Keratinocyte (primary cell): ENCODE results near the gene TFDP1. TPM values are rescaled to one million over a fixed set of nuclear protein-coding genes. Genes with fewer than 3 reads are reported as not detected.

Experiments
- DNase-seq: peaks from one replicate; pipeline ENCODE4 v3.0.0-alpha.2; 2011; ENCODE audit warnings: low read depth, missing footprints, low spot score
- FAIRE-seq: peaks from 2 replicates; lab custom pipeline; 2011; peaks lifted over from hg19 to GRCh38; lab: Jason Lieb, UNC
- H2AFZ ChIP-seq: 2 replicates; pipeline ENCODE4 v1.6.0; 2012; ENCODE audit warnings: low read length, control low read depth, inconsistent platforms; ENCODE audit not compliant: control insufficient read depth
- H3K27ac ChIP-seq: 2 replicates; pipeline ENCODE4 v1.5.1; 2011; ENCODE audit warnings: low read length; ENCODE audit not compliant: control insufficient read depth, insufficient read depth
- H3K27me3 ChIP-seq: 3 replicates; pipeline ENCODE4 v1.6.0; 2011; ENCODE audit warnings: low read length; ENCODE audit not compliant: control insufficient read depth, insufficient read depth; ENCODE audit errors: extremely low read depth
- H3K36me3 ChIP-seq, 2 experiments: 2 replicates in 1 of 2; 3 replicates in 1 of 2; pipeline ENCODE4 v1.5.1; 2011; ENCODE audit warnings: low read length in 2 of 2, mild to moderate bottlenecking in 1 of 2; ENCODE audit not compliant: control insufficient read depth in 2 of 2, insufficient read depth in 2 of 2; ENCODE audit errors: extremely low read depth in 1 of 2
- H3K4me1 ChIP-seq: 3 replicates; pipeline ENCODE4 v1.5.1; 2011; ENCODE audit warnings: low read length; ENCODE audit not compliant: control insufficient read depth, insufficient read depth; ENCODE audit errors: extremely low read depth
- H3K4me2 ChIP-seq: 3 replicates; pipeline ENCODE4 v1.6.0; 2011; ENCODE audit warnings: low read depth, low read length; ENCODE audit not compliant: control insufficient read depth, insufficient read depth; ENCODE audit errors: extremely low read depth
- H3K4me3 ChIP-seq, 3 experiments: fragments of 200-600 bp in 1 of 3; sonication (generic) in 1 of 3; 2 replicates in 2 of 3; 3 replicates in 1 of 3; pipeline ENCODE4 v1.5.1; 2011 to 2016; ENCODE audit warnings: low read length in 3 of 3, mild to moderate bottlenecking in 3 of 3, control low read depth in 2 of 3, inconsistent platforms in 1 of 3, low read depth in 1 of 3, mixed read lengths in 1 of 3, mixed run types in 1 of 3, moderate library complexity in 1 of 3; ENCODE audit not compliant: control insufficient read depth in 2 of 3, insufficient read depth in 2 of 3; ENCODE audit errors: extremely low read depth in 1 of 3
- H3K79me2 ChIP-seq: 2 replicates; pipeline ENCODE4 v1.6.0; 2012; ENCODE audit warnings: low read length; ENCODE audit not compliant: control insufficient read depth, insufficient read depth
- H3K9ac ChIP-seq: 3 replicates; pipeline ENCODE4 v1.6.0; 2011; ENCODE audit warnings: low read length; ENCODE audit not compliant: control insufficient read depth, insufficient read depth; ENCODE audit errors: extremely low read depth
- H3K9me1 ChIP-seq: 3 replicates; pipeline ENCODE4 v1.6.0; 2011; ENCODE audit warnings: low read length; ENCODE audit not compliant: control insufficient read depth, insufficient read depth; ENCODE audit errors: extremely low read depth
- H3K9me3 ChIP-seq: 2 replicates; pipeline ENCODE4 v1.5.1; 2012; ENCODE audit warnings: low read depth, low read length; ENCODE audit not compliant: control insufficient read depth
- H4K20me1 ChIP-seq: 3 replicates; pipeline ENCODE4 v1.6.0; 2011; ENCODE audit warnings: low read length; ENCODE audit not compliant: control insufficient read depth, insufficient read depth; ENCODE audit errors: extremely low read depth
- EZH2 ChIP-seq: IDR thresholded peaks from one replicate; pipeline ENCODE4 v1.6.1; 2012; ENCODE audit warnings: inconsistent platforms, mild to moderate bottlenecking, low read length, moderate library complexity
- dilution Hi-C: fragments of 300-500 bp; cut with MboI; formaldehyde crosslinking; loops from one replicate; pipeline ENCODE4 v1.7.0; 2020; ENCODE audit warnings: low sequenced_read_pairs; ENCODE audit not compliant: extremely low pct_ligation_motif_present
- polyA plus RNA-seq, 5 experiments: library from polyadenylated mRNA; depleted of rRNA in 3 of 5; stranded (reverse) in 3 of 5; stranded (forward) in 1 of 5; unstranded in 1 of 5; fragments of >200 nt; gene quantifications; 1 replicate in 1 of 5; 2 replicates in 3 of 5; 3 replicates in 1 of 5; pipeline versions ENCODE4 v1.2.1 to v1.2.3, GENCODE V29; 2011 to 2012; ENCODE audit warnings: missing spikeins in 2 of 5, low read depth in 1 of 5, low replicate concordance in 1 of 5
- TF ChIP-seq, protein P1 (sequence below), 3 experiments: IDR thresholded peaks in 1 of 3; conservative IDR thresholded peaks in 1 of 3; optimal IDR thresholded peaks in 1 of 3; 2 replicates in 2 of 3; 3 replicates in 1 of 3; pipeline versions ENCODE3 to v1.5.1; 2011; ENCODE audit warnings: low read length in 3 of 3, mild to moderate bottlenecking in 3 of 3, moderate library complexity in 2 of 3, control low read depth in 1 of 3, inconsistent platforms in 1 of 3; ENCODE audit not compliant: insufficient read depth in 2 of 3; ENCODE audit errors: extremely low read depth in 1 of 3

The TFDP1 gene
- polyA plus RNA-seq, 1 donor (not counting 4 experiments of a cell fraction or from before 2014, with no cell fraction given): 105 TPM

DNA sequence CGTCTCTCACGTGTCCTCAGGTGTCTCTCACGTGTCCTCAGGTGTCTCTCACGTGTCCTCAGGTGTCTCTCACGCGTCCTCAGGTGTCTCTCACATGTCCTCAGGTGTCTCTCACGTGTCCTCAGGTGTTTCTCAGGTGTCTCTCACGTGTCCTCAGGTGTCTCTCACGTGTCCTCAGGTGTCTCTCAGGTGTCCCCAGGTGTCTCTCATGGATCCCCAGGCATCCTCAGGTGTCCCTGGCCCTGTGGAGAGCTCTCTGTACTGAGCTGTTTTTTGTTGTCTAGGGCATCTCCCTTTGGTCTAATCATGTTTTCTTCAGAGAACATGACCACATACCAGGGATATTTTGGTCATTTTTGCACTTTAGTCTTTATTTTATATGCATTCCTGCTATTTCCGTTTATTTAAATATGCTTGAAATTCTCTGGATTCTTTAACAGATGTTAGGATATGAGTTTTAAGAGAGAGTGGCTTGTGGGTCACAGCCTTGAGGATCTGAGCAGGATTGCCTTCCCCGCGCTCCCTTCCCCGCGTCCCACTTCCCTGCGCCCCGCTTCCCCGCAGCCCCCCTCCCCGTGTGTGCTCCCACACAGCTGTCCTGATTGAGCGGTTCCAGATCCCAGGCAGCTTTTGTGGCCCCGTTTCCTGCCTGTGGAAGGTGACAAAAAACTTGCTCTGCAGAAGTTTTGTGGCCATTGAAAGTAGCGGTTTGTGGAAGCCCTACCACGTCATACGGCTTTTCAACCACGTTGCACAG is 41.6 kb downstream of the TFDP1 start:
- H3K36me3 ChIP-seq: peaks cover 29 to 37% of the 10 kb centered on the region in 2 experiments
- no peaks in the 10 kb centered on the region for H3K27me3 ChIP-seq
- no peak overlapping the region for H3K27ac ChIP-seq
- no peaks in the 10 kb centered on the region for H3K9me1 ChIP-seq
- DNase-seq: no peak
- TF ChIP-seq EZH2: no peak
- TF ChIP-seq, protein P1, sequence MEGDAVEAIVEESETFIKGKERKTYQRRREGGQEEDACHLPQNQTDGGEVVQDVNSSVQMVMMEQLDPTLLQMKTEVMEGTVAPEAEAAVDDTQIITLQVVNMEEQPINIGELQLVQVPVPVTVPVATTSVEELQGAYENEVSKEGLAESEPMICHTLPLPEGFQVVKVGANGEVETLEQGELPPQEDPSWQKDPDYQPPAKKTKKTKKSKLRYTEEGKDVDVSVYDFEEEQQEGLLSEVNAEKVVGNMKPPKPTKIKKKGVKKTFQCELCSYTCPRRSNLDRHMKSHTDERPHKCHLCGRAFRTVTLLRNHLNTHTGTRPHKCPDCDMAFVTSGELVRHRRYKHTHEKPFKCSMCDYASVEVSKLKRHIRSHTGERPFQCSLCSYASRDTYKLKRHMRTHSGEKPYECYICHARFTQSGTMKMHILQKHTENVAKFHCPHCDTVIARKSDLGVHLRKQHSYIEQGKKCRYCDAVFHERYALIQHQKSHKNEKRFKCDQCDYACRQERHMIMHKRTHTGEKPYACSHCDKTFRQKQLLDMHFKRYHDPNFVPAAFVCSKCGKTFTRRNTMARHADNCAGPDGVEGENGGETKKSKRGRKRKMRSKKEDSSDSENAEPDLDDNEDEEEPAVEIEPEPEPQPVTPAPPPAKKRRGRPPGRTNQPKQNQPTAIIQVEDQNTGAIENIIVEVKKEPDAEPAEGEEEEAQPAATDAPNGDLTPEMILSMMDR (optimal IDR thresholded peaks at IDR 0.05 in 1 of 3, IDR thresholded peaks at IDR 0.05 in 1 of 3, conservative IDR thresholded peaks at IDR 0.05 in 1 of 3; ENCODE audit: extremely low read depth in 1 of 3, insufficient read depth in 2 of 3, low read length in 3 of 3): no peak
- no peak overlapping the region for H2AFZ ChIP-seq
- dilution Hi-C loops: no loop called here
- no peak for FAIRE-seq
- no peak overlapping the region for H3K9ac ChIP-seq
- H4K20me1 ChIP-seq: peaks cover 13% of the 10 kb centered on the region
- no peaks in the 10 kb centered on the region for H3K9me3 ChIP-seq
- H3K79me2 ChIP-seq: peaks cover 77% of the 10 kb centered on the region
- no peak overlapping the region for H3K4me2 ChIP-seq
- H3K4me3 ChIP-seq: no peak overlapping the region
- no peaks in the 10 kb centered on the region for H3K4me1 ChIP-seq

DNA sequence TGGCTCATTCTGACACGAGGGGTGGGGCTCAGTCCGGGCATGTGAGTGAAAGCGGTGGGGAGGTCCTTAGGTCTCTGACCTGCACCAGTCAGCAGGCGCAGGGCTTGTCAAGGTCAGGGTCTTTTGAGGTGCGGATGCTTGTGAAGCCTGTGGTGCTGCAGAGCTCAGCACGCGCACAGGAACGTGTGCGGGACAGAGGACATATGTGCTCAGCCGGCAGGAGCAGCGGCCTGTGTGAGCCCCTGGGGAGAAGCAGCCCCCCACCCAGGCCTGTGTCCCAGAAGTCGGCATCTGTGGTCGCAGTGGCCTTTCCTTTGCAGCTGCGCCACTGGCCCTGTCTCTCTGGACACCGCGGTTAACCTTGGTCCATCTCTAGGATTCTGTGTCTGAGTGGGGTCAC is 42.6 kb downstream of the TFDP1 start:
- Histone ChIP-seq H3K4me2 (no peak overlapping the region), H3K27me3 (no peaks in the 10 kb centered on the region), H3K9ac (no peak overlapping the region), H3K4me1 (no peaks in the 10 kb centered on the region), H4K20me1 (peaks cover 13% of the 10 kb centered on the region), H3K36me3 (peaks cover 37 to 43% of the 10 kb centered on the region in 2 experiments), H2AFZ (no peak overlapping the region), H3K9me3 (no peaks in the 10 kb centered on the region), H3K4me3 (no peak overlapping the region), H3K27ac (no peak overlapping the region), H3K79me2 (peaks cover 81% of the 10 kb centered on the region), H3K9me1 (no peaks in the 10 kb centered on the region)
- dilution Hi-C loops: no loop called here
- DNase-seq (no peak), FAIRE-seq (no peak)
- TF ChIP-seq, protein P1 (optimal IDR thresholded peaks at IDR 0.05 in 1 of 3, IDR thresholded peaks at IDR 0.05 in 1 of 3, conservative IDR thresholded peaks at IDR 0.05 in 1 of 3; ENCODE audit: extremely low read depth in 1 of 3, insufficient read depth in 2 of 3, low read length in 3 of 3): no peak
- no peak for TF ChIP-seq EZH2
